Stimulated activated CD4-positive, alpha-beta T cell treated with anti-CD3 and anti-CD28 coated beads, TNF-alpha, amount 100 ng/mL, for 1 hour (primary cell): ENCODE measurements around the gene SFXN5.

Experiments
- DNase-seq, 3 donors: peaks; one replicate each; pipeline ENCODE4 v3.0.0-alpha.2; 2020; ENCODE audit warnings: low read depth in 3 of 3, low spot score in 1 of 3

The SFXN5 gene

DNA sequence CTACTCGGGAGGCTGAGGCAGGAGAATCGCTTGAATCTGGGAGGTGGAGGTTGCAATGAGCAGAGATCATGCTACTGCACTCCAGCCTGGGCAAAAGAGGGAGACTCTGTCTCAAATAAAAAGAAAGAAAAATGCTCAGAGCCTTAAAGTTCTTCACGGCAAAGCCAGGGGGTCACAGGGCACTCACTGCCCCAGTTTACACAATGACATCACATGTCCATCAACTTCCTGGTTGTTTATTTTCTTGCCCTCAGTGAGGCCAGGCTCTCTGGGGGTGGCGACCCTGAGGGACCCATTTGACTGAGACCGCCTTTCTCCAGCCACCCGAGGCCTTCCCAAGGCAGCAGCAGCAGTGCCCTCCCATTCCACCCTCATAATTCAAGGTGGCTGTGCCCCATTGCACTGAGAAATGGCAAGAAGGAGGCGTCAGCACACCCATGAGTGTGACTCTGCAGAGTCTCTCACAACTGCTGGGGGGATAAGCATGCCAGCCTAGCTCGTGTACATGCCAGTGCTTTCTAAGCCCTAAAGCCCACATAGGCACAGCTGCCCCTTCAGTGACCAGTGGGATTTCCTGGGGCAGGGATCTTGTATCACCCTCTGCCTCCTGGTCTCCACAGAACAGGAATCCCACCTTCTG is 50.0 kb downstream of the SFXN5 start:
- no peak for DNase-seq

DNA sequence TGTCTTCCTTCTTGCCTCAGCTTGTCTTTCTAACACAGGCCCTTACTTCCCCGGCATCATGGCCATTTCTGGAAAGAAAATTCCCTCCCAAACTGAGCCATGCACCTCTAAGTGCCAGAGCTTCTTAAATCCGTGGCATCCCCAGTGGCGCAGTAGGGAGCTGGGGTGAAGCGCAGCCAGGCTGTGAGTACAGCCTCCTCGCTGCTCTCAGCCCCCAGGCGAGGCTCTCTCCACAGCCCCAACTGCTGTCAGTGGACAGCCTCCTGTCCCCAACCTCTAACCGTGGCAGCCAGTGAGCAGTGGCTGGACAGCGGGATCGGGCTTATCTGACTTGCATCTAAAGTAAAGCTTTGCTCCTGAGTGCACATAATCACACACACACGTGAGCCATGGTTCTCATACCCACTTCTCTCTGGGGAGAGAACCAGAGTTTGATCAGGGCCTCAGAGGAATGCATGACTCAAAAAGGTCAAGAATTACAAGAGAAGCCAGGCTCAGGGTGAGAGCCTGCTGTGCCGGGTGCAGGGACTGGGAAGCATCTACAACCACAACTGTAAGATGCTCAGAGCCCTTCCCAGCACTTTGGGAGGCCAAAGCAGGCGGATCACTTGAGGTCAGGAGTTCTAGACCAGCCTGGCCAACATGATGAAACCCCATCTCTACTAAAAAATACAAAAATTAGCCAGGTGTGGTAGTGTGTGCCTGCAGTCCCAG is 50.7 kb downstream of the SFXN5 start:
- no peak for DNase-seq

DNA sequence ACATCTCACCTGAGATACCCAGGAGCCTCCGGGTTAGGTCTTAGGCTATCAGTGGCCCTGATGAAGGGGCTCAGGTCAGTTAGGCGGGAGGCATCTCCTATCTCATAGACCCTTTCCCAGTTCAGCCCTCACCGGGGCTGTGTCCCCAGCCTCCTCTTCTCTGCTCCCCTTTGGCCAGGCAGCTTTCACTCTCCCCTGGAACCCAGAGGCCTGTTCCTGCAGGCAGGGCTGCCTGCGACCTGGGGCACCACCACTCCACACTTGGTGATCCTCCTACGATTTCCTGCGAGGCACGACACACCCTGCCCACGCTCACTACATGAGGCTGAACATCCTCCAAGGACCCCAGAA is 51.2 kb downstream of the SFXN5 start:
- no peak for DNase-seq

DNA sequence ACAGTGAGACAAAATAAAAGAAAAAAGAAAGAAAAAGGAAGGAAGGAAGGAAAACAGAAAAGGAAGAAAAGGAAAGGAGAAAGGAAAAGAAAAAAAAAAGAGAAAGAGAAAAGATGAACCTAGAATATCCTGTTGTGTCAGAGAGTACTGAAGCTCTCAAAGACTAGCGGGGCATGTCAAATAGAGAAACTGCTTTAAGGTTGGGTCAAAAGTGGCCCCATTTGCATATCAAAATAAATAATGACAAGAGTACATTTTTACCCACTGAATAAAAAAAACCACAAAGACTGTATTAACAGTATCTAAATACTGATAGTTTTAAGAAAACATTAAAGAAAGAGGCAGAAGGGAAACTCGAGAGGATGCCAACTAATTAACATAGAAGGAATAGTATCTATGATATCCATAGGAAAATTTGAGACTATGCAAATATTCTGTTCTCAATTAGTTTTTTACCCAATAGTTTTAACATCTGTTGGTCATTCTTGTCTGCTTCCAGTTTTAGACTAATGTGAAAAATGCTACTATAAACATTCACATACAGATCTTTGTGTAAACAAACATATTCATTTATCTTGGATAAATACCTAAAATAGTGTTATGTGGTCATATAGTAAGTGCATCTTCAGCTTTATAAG is 53.2 kb downstream of the SFXN5 start:
- no peak for DNase-seq

DNA sequence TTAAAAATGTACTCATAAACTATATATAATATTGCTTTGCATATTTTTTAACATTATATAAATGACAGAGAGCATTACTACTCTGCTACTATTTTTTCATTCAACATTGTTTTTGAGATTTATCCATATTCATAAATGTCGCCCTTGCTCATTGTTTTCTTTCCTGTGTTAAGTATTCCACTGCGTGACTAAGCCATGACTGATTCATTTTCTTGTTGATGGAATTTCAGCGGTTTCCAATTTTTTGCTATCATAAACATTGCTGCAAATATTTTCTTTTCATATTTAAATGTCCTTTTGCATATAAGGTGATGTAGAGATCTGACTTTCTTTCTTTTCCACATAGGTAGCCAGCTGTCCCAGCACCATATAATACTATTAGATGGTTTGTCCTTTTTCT is 57.6 kb downstream of the SFXN5 start:
- DNase-seq, result no peak

DNA sequence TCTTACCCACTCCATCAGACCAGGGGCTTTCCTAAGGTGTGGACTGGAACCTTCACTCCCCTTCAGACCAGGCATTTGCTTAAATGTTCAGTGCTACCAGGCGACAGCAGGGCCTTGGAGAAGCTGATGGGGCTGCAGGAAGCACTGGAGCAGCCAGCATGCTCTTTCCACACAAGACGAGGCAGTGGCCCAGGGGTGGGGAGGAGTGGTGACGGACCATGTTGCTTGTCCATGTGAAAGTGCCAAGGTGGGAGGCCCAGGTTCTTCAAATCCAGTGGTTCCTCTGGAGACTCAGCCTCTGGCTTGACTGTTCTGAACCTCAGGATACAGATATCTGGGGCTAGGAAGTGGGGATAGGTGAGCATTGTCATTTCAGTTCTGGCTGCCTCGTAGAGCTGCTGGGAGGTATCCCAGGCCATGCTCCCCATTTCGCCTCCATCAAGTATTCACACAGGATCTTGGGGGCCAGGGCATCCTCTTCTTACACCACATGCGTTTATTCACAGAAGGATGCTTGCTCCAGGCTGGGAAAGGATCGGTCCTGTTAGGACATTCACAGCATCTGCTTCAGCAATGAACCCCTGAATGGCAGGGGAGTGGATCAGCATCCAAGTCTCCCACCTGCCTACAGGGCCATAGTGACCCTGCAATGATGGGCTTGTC is 62.2 kb downstream of the SFXN5 start:
- DNase-seq, result no peak

DNA sequence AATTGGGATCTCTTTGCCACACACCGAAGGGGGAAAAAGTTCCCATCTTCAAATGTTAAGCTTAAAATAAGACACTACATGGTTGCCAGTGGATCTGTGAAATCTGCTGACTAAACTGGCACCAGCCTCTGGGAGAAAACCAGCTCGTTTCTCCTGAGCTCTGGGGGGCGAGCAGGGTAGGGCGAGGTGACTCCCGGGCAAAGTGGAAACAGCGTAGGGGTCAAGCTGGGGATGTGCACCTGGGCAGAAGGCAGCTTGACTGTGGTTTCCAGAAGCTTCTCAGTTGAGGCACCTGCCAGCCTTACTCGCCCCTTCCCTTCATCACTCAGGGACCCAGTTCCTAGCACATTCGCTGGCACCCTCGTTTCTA is 62.8 kb downstream of the SFXN5 start:
- DNase-seq, result no peak

DNA sequence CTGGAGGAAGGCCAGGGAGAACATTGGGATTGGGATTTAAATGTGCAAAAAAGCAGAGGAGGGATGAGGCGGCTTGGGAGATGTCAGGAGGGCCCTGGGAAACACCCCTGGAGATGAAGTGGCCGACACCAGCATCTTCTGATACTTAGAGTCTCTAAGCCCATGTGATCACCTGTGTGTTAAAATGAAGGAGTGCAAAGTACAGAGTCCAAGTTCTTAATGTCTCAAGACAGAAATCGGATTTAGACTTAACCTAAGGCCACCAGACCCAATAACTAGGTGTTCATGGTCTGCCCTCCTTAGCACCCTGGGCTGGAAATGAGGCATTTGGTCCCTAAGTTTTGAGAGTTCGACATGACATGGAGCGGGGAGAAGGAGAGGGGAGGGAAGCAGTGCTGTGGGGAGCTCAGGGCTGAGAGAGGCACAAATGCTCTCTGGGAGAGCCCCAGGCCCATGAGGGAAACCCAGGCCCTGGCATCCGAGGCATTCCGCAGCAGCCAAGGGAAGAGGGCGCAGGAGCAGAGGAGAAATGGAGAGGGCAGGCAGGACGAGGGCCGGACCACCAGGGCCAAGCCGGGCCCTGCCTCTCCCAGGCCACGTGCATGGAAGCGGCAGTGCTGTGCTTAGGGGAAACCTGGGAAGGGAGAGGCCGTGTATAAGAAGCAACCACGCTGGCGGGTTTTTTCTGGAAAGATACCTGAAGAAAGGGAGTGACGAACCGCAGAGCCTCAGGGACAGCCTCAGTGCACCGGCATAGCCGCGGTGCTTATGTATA is 63.3 kb downstream of the SFXN5 start:
- no peak for DNase-seq

DNA sequence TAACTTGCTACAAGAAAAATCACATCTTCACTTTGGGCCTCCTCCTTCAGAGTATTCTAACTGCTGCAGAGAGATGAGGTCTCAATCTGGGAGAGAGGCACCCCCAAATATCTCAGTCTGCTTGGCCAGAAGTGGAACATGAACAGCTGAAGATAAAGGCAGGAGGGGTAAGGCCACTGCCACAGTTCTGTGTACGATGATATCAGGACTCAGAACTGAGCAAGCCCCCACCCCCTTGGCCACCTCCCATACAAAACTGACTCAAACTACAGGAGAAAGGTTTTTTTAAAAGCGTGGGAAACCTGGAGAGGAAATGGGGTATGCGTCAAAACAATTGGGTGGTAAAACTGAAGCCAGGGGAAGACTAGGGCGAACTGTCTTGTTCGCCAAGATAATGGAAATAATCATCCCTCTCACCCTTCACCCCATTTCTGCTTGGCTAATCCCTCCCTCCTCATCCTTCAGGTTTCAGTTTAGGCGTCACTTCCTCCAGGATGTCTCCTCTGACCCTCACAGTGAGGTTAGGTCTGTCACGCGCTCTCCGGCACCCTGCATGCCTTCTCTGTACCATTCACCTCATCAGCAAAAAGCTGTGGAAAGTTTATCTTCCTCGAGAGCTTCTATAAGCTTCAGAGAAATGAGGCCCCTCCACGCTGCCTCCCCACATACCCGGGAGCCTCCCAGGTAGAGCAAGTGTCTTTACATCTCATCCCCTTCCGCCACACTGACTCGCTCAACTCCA is 64.4 kb downstream of the SFXN5 start:
- DNase-seq, result no peak

DNA sequence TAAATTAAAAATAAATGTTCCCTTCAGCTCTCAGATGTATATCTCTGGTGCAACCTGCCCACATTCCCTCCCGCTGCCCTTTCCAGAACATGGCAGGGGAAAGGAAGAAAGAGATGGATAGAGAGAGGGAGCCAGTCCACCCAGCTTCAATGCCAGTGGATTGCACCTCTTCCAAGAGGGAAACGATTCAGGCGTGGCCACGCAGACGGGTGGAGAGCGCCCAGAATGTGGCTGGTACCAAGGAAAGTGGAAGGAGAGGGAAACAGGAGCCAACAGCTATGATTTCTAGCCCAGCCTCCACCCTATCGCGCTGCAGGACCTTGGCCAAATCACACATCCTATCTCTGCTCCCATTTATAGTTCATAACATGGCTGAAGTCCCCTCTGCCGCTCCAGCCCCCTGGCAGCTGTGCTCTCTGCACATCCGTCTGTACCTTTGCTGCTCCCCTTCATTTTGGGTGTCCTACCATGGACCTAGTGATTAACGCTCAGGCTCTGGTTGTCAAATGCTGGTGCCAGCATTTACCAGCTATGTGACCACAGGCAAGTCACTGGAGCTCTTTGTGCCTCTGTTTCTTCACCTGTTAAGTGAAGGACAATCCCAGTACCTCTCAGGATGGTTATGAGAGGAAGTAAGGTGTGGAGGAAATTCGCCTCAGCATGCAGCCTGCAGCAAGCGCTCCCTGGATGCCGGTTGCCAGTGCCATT is 66.5 kb downstream of the SFXN5 start:
- DNase-seq, result no peak

DNA sequence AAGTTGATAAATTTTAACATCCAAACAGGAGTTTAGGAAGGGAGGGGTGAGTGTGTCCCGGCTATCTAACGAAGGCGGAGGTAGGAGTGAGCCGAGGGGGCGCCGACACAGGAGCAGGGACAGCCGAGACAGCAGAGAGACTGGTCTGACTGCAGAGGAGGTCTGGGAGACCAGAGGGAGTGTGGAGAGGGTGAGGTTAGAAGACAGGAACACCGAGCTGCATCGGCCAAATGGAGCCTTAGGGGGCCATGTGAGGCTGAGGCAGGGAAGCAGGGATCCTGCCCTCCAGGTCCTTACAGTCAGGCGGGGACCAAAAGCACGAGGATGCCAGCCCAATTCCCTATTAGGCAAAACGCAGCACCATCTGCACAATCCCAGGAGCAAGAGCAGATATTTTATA is 67.0 kb downstream of the SFXN5 start:
- no peak for DNase-seq

DNA sequence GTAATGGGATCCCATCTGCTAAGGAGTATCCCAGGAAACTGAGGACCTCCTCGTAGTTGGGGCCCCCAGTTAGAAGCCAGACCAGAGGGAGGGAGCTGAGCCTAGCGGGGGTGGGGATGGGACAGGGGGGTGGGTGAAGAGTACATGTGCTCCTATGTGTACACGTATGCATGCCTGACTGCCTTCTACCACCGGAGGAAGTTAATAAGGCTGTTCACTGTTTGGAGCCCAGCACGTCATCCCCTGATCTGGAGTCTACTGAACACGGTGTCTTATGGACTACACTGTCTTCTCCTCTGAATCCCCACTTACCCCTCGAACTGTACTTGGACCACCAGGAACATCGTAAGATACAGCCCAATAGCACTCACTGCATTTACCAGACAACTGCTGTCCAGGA is 68.5 kb downstream of the SFXN5 start:
- no peak for DNase-seq

DNA sequence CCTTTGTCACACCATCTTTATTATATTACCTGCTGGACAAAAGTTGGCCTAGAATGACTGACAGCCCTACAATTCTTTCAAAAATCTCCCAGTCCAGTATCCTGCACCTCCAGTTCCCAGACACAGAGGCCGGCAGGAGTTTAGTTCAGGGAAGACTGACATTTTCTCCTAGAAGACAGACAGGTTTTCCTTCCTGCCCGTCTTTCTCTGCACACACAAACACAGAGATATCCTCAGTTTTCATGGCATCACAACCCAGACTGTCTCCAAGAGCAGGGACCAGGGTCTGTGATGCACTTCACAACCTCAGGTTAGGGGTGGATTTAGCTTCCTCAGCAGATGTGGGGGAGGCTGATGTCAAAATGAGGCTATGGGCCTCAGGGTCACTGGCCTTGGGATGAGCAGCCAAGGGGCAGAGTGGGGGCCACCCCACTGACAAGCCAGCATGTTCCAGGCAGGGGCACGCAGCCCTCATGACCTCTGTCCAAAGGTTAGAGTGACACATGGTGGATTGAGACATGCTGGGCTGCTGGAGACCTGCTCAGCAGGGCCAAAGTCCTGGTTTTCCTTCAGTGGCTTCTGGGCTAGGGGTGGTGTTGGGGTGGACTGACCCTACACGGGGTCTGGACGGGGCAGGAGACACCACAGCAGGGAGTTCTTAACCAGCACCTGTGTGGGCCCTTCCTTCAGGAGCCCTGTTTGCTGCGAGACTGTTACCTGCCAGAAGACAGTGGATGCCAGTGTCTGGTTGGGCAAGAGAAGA is 70.5 kb downstream of the SFXN5 start:
- DNase-seq, result no peak

DNA sequence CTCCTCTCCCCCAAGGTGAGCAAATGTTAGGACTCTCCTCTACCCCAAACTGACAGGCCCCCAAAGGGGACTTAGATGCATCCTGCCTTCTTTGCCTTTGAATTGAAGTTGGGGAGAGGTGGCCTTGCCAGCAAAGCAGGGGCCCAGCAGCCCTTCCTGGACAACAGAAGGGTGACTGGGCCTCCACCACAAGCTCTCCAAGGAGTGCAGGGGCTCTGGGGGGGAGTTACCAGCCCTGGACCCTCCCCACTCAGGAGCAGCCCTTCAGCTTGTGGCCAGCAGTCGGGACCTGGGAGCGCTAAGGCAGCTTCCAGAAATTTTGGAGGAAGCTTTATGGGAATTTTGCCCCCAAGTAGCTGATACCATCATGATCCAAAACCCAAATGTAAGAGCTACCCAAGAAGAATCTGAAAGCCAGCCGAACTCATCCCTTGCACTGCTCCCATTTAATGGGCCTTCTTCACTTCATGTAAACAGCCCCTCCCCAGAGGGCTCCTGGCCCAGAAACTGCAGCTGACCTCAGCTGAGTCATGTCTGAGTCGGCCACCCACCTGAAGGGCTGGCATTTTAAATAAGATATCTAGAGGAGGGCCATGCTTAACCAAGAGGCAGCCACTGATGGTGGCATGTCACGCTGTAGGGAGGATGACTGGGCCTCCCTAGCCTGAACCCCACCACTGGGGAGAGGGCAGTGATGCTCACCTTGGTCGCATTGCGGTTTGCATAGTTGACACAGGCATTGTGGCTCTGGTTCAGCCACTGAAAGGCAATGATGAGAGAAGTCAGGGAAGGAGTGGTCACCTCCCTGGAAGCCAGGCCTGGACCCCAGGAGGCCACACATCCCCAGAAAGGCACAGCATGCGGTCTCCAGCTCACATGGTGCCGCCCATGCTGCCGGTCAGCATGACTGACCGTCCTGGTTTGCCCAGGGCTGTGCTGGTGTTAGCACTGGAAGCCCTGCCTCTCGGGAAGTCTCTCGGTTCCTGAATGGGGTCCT is 71.5 kb downstream of the SFXN5 start:
- no peak for DNase-seq

DNA sequence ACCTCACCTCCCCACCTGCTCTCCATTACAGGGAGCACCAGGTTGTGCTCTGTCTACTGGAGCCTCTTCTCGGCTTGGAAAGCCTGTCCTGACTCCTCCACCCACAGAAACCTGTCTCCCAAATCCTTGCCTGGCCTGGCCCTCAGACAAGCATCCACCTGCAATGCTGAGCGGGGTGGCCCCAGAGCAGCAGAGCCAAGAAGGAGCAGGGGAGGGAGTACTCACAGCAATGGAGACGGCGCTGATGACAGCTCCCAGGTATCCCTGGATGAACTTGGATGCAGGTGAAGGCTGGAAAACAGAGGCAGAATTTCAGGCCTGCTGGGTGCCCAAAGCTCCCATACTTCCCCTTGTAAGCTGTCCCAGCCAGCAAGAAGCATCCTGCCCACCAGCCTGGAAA is 72.8 kb downstream of the SFXN5 start:
- DNase-seq, result no peak

DNA sequence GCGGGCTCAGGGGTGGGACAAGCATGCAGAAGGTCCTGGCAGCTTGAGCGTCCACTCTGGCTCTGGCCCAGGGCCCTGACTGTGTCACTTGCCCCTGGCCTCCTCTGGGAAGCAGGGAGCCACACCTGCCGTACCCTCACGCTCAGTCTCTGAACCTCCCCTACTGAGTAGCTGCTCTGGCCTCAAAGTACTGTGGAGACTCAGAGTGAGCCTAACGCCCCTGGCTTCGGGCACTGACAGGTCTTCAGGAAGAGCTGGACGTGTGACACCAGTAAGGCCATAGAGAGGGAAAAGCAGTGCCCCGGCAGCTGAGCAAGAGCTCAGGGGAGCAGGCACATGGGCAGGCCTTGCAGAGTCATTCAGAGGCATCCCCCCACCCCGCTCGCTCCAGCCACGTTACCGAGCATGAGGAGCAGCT is 73.3 kb downstream of the SFXN5 start:
- no peak for DNase-seq

DNA sequence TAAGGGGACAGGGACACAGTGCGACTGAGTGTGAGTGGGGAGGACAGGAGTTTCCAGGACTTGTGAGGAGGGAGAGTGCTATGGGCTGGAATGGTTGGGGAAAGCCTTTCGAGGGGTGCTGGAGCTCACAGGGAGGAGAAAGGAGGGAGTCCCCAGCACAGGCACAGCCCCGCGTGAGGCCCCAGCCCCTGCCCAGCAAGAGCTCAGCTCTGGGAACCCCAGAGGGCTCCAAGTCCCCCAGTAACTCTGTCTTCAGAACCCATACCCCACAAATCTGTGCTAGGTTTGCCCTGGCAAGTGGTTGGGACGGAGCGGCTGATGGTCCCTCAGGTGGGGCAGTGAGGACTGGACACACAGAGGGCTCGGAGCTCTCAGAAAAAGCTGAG is 75.4 kb downstream of the SFXN5 start:
- no peak for DNase-seq

DNA sequence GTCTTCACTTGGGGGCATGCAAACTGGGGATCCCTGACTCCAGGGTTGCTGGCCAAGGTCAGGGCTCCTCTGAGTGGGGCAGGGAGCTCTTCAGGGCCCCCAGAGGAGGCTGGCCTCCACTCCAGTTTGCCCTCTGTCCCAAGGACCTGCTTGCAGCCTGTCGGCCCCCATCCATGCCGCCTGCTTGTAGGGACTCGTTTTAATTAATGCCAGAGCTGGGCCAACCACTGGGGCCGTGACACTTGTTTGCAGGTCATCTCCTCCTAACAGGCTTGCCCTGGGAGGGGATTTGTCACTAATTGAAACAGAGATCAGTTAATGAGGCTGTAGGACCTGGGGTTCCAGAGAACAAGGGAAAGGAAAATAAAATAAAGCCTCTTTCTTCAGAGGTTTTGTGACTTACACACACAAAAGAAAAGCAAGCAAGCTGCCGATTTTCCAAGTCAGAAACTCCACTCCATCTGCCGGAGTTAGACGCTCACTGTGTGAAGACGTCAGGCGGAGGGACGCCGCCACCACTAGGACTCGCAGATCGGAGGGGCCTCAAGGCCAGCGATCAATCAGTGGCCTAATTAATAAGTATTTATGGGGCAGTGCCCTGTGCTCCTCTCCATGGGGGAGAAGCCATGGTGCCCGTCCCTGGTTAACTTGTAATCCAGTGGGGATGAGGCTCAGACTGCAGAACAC is 75.9 kb downstream of the SFXN5 start:
- no peak for DNase-seq
